HepG2 (cell line): Measurements from ENCODE around the gene MYLK2. TPM values are rescaled to one million over a fixed set of nuclear protein-coding genes. Genes with fewer than 3 reads are reported as not detected.
A peak's percentile ranks its signal among the peaks of the same experiment; 100 is the strongest.

ENCODE experiments used
- AHDC1 ChIP-seq: sonication (generic); formaldehyde crosslinking; IDR thresholded peaks from 2 replicates; pipeline ENCODE4 v1.5.1; 2020; ENCODE audit warnings: mild to moderate bottlenecking, missing genetic modification reagents, borderline replicate concordance
- ATAD3A ChIP-seq: sonication (generic); formaldehyde crosslinking; IDR thresholded peaks from 2 replicates; pipeline ENCODE4 v1.4.0; 2020; ENCODE audit warnings: missing genetic modification reagents
- FOSL2 ChIP-seq: sonication (generic); formaldehyde crosslinking; IDR thresholded peaks from 2 replicates; pipeline ENCODE4 v1.4.0; 2020; ENCODE audit warnings: missing genetic modification reagents
- KLF11 ChIP-seq: IDR thresholded peaks from 2 replicates; pipeline ENCODE4 v1.6.1; 2016; ENCODE audit warnings: missing compliant biosample characterization
- RBAK ChIP-seq: sonication (generic); formaldehyde crosslinking; IDR thresholded peaks from 2 replicates; pipeline ENCODE4 v1.5.1; 2020; ENCODE audit warnings: mild to moderate bottlenecking, missing genetic modification reagents
- SNAI1 ChIP-seq: sonication (generic); formaldehyde crosslinking; IDR thresholded peaks from 2 replicates; pipeline ENCODE4 v1.5.0; 2020; ENCODE audit warnings: mild to moderate bottlenecking, missing genetic modification reagents, borderline replicate concordance
- SYNCRIP ChIP-seq: fragments of 200-400 bp; formaldehyde crosslinking; IDR thresholded peaks from 2 replicates; pipeline ENCODE4 v1.6.1; 2018; ENCODE audit warnings: mild to moderate bottlenecking, low read depth, low read length; ENCODE audit not compliant: insufficient read depth
- TARDBP ChIP-seq: sonication (generic); formaldehyde crosslinking; IDR thresholded peaks from 2 replicates; pipeline ENCODE4 v1.8.0; 2022; ENCODE audit warnings: mild to moderate bottlenecking, missing genetic modification reagents
- TEAD3 ChIP-seq: optimal IDR thresholded peaks from 2 replicates; pipeline ENCODE3; 2016; ENCODE audit warnings: borderline replicate concordance
- ZBED4 ChIP-seq: sonication (generic); formaldehyde crosslinking; IDR thresholded peaks from 2 replicates; pipeline ENCODE4 v1.4.0; 2020; ENCODE audit warnings: missing genetic modification reagents, borderline replicate concordance
- ZNF282 ChIP-seq: fragments of 450-650 bp; IDR thresholded peaks from 2 replicates; pipeline ENCODE4 v1.6.1; 2018; ENCODE audit not compliant: partially characterized antibody
- ZNF569 ChIP-seq: sonication (generic); formaldehyde crosslinking; IDR thresholded peaks from 2 replicates; pipeline ENCODE4 v1.5.0; 2020; ENCODE audit warnings: mild to moderate bottlenecking, missing genetic modification reagents, moderate library complexity, borderline replicate concordance
- ZNF572 ChIP-seq: sonication (generic); formaldehyde crosslinking; IDR thresholded peaks from 2 replicates; pipeline ENCODE4 v1.5.1; 2020; ENCODE audit warnings: mild to moderate bottlenecking, missing genetic modification reagents
- ZNF616 ChIP-seq: sonication (generic); formaldehyde crosslinking; IDR thresholded peaks from 2 replicates; pipeline ENCODE4 v1.5.0; 2020; ENCODE audit warnings: low read depth, mild to moderate bottlenecking, missing genetic modification reagents
- ZNF644 ChIP-seq: IDR thresholded peaks from 2 replicates; pipeline ENCODE4 v1.6.1; 2016; ENCODE audit warnings: low read depth
- ZNF737 ChIP-seq: sonication (generic); formaldehyde crosslinking; IDR thresholded peaks from 2 replicates; pipeline ENCODE4 v1.5.0; 2020; ENCODE audit warnings: missing genetic modification reagents, mild to moderate bottlenecking, borderline replicate concordance
- ZNF776 ChIP-seq: sonication (generic); formaldehyde crosslinking; IDR thresholded peaks from 2 replicates; pipeline ENCODE4 v1.4.0; 2020; ENCODE audit warnings: mild to moderate bottlenecking, missing genetic modification reagents
- ZNF879 ChIP-seq: sonication (generic); formaldehyde crosslinking; IDR thresholded peaks from 2 replicates; pipeline ENCODE4 v1.8.1; 2023; ENCODE audit warnings: missing genetic modification reagents
- ZSCAN22 ChIP-seq: sonication (generic); formaldehyde crosslinking; IDR thresholded peaks from 2 replicates; pipeline ENCODE4 v1.4.0; 2020; ENCODE audit warnings: mild to moderate bottlenecking, missing genetic modification reagents
- polyA plus RNA-seq, 8 experiments: library from polyadenylated mRNA; depleted of rRNA in 3 of 8; stranded (reverse) in 7 of 8; unstranded in 1 of 8; fragments of >200 nt; fragmentation: Illumina TruSeq in 4 of 8; extraction: Trizol in 4 of 8; gene quantifications; 2 replicates each; pipeline versions ENCODE4 v1.2.1 to v1.2.3, GENCODE V29; 2011 to 2016; ENCODE audit warnings: low read depth in 4 of 8, missing spikeins in 1 of 8, mixed read lengths in 1 of 8; ENCODE audit not compliant: insufficient read depth in 1 of 8
- total RNA-seq, 5 experiments: library from RNA; depleted of rRNA; stranded (reverse); fragments of >200 nt; fragmentation: Illumina TruSeq; extraction: Trizol; gene quantifications; 2 replicates each; pipeline ENCODE4 v1.2.3, GENCODE V29; 2016; ENCODE audit warnings: low read depth in 1 of 5

Gene MYLK2
- total and polyA plus RNA-seq, 2 of the 13 experiments (the other 11 are each of a cell fraction or from before 2014, with no cell fraction given) = 0.27 TPM; not detected in 1

GRCh38 chr20:31879143-31879987 lies 60.2 kb downstream of the MYLK2 start (continued):
- no peak for TF ChIP-seq ZNF616 (CRISPR knock-in tag)
- no peak for TF ChIP-seq ZNF282
- peak; percentile 63; the same call in 1 of the 2 replicates for TF ChIP-seq ZBED4
- peak; percentile 41 for TF ChIP-seq TEAD3 (CRISPR knock-in tag)
- TF ChIP-seq ZSCAN22 (CRISPR knock-in tag) = no peak
- no peak; the same call in 1 of the 2 replicates for TF ChIP-seq TARDBP (CRISPR knock-in tag)
- TF ChIP-seq ZNF569 (CRISPR knock-in tag) = no peak
- no peak for TF ChIP-seq ATAD3A (CRISPR knock-in tag)
- TF ChIP-seq KLF11 = peak; percentile 65; the same call in 1 of the 2 replicates
- TF ChIP-seq ZNF737 (CRISPR knock-in tag) = 0 out of 2 replicates have a peak, but pooled peaks have one; percentile 80
- no peak for TF ChIP-seq ZNF879 (CRISPR knock-in tag)
- TF ChIP-seq ZNF572 = 0 out of 2 replicates have a peak, but pooled peaks have one; percentile 2
- TF ChIP-seq ZNF776 (CRISPR knock-in tag) = peak; percentile 55; the same call in 1 of the 2 replicates
- 0 out of 2 replicates have a peak, but pooled peaks have one; percentile 52 for TF ChIP-seq ZNF644 (CRISPR knock-in tag)
- TF ChIP-seq SNAI1 = no peak; the same call in 1 of the 2 replicates
- no peak for TF ChIP-seq RBAK (CRISPR knock-in tag)
- no peak for TF ChIP-seq SYNCRIP
- no peak for TF ChIP-seq AHDC1 (CRISPR knock-in tag)
- TF ChIP-seq FOSL2 (CRISPR knock-in tag) = peak; percentile 60
